H9 (cell line): ENCODE results near the gene FOLR2. TPM values are rescaled to one million over a fixed set of nuclear protein-coding genes. Genes with fewer than 3 reads are reported as not detected.

Experiments used
- DNase-seq: peaks from one replicate; pipeline ENCODE4 v3.0.0-alpha.2; 2017
- H2AFZ ChIP-seq: one replicate; pipeline ENCODE4 v1.6.1; 2013; ENCODE audit warnings: mild to moderate bottlenecking, low read length, control low read depth, moderate library complexity
- H2AK5ac ChIP-seq: 2 replicates; pipeline ENCODE4 v1.6.1; 2013; ENCODE audit warnings: low read length, control low read depth, mixed read lengths; ENCODE audit not compliant: insufficient read length
- H2BK120ac ChIP-seq: one replicate; pipeline ENCODE4 v1.6.1; 2013; ENCODE audit warnings: low read depth, mild to moderate bottlenecking, low read length, control low read depth, inconsistent platforms; ENCODE audit not compliant: poor library complexity, severe bottlenecking
- H2BK12ac ChIP-seq: 2 replicates; pipeline ENCODE4 v1.6.1; 2013; ENCODE audit warnings: low read length, control low read depth, mixed read lengths, low read depth; ENCODE audit not compliant: insufficient read length
- H2BK15ac ChIP-seq: 2 replicates; pipeline ENCODE4 v1.6.1; 2013; ENCODE audit warnings: low read depth, low read length, control low read depth
- H2BK20ac ChIP-seq: one replicate; pipeline ENCODE4 v1.6.1; 2013; ENCODE audit warnings: low read depth, mild to moderate bottlenecking, low read length, control low read depth, inconsistent platforms; ENCODE audit not compliant: poor library complexity, severe bottlenecking
- H2BK5ac ChIP-seq: 2 replicates; pipeline ENCODE4 v1.6.1; 2013; ENCODE audit warnings: low read length, control low read depth, mixed read lengths; ENCODE audit not compliant: insufficient read length
- H3K14ac ChIP-seq: 2 replicates; pipeline ENCODE4 v1.6.1; 2013; ENCODE audit warnings: low read length, control low read depth; ENCODE audit not compliant: insufficient read depth
- H3K18ac ChIP-seq: 2 replicates; pipeline ENCODE4 v1.6.1; 2013; ENCODE audit warnings: low read depth, mild to moderate bottlenecking, mixed read lengths, low read length, control low read depth; ENCODE audit not compliant: insufficient read length
- H3K23ac ChIP-seq: 2 replicates; pipeline ENCODE4 v1.6.1; 2013; ENCODE audit warnings: low read length, control low read depth, mixed read lengths, low read depth; ENCODE audit not compliant: insufficient read length
- H3K23me2 ChIP-seq: 2 replicates; pipeline ENCODE4 v1.6.1; 2013; ENCODE audit warnings: low read depth, mild to moderate bottlenecking, mixed read lengths, low read length, control low read depth; ENCODE audit not compliant: insufficient read length, poor library complexity, severe bottlenecking
- H3K27ac ChIP-seq: 2 replicates; pipeline ENCODE4 v1.5.1; 2013; ENCODE audit warnings: low read length, control low read depth, mixed read lengths, low read depth; ENCODE audit not compliant: insufficient read length
- H3K27me3 ChIP-seq: 2 replicates; pipeline ENCODE4 v1.6.1; 2013; ENCODE audit warnings: low read length, control low read depth, inconsistent platforms; ENCODE audit not compliant: insufficient read depth
- H3K4ac ChIP-seq: 2 replicates; pipeline ENCODE4 v1.6.1; 2013; ENCODE audit warnings: low read depth, mild to moderate bottlenecking, control low read depth, inconsistent platforms, low read length, moderate library complexity
- H3K4me1 ChIP-seq: 2 replicates; pipeline ENCODE4 v1.6.1; 2013; ENCODE audit warnings: low read length, control low read depth, inconsistent platforms; ENCODE audit not compliant: insufficient read depth
- H3K4me2 ChIP-seq: 2 replicates; pipeline ENCODE4 v1.6.1; 2013; ENCODE audit warnings: low read length, control low read depth, mixed read lengths; ENCODE audit not compliant: insufficient read length, insufficient read depth
- H3K56ac ChIP-seq: 2 replicates; pipeline ENCODE4 v1.6.1; 2013; ENCODE audit warnings: low read depth, mild to moderate bottlenecking, mixed read lengths, low read length, control low read depth; ENCODE audit not compliant: insufficient read length
- H3K79me1 ChIP-seq: 2 replicates; pipeline ENCODE4 v1.6.1; 2013; ENCODE audit warnings: low read depth, mild to moderate bottlenecking, moderate library complexity, low read length, control low read depth, inconsistent platforms; ENCODE audit not compliant: insufficient read depth, poor library complexity, severe bottlenecking
- H3K79me2 ChIP-seq: 2 replicates; pipeline ENCODE4 v1.6.1; 2013; ENCODE audit warnings: low read length, control low read depth, inconsistent platforms; ENCODE audit not compliant: insufficient read depth
- H3K9ac ChIP-seq: 2 replicates; pipeline ENCODE4 v1.6.1; 2013; ENCODE audit warnings: low read length, control low read depth, mixed read lengths; ENCODE audit not compliant: insufficient read length; ENCODE audit errors: extremely low read depth
- H3K9me3 ChIP-seq: one replicate; pipeline ENCODE4 v1.6.1; 2013; ENCODE audit warnings: low read depth, low read length, inconsistent platforms; ENCODE audit not compliant: control insufficient read depth
- H3T11ph ChIP-seq: one replicate; pipeline ENCODE4 v1.6.1; 2013; ENCODE audit warnings: mild to moderate bottlenecking, low read length, control low read depth, inconsistent platforms
- H4K20me1 ChIP-seq: one replicate; pipeline ENCODE4 v1.6.1; 2013; ENCODE audit not compliant: control insufficient read depth, insufficient read length, insufficient read depth
- H4K5ac ChIP-seq: 2 replicates; pipeline ENCODE4 v1.6.1; 2013; ENCODE audit warnings: low read depth, mild to moderate bottlenecking, mixed read lengths, low read length, control low read depth; ENCODE audit not compliant: insufficient read length
- H4K8ac ChIP-seq: replicated peaks from 2 replicates; pipeline ENCODE4 v1.6.1; 2013; ENCODE audit warnings: low read length, control low read depth, mixed read lengths, low read depth; ENCODE audit not compliant: insufficient read length
- H4K91ac ChIP-seq: 2 replicates; pipeline ENCODE4 v1.6.1; 2013; ENCODE audit warnings: low read depth, mild to moderate bottlenecking, moderate library complexity, mixed read lengths, low read length, control low read depth; ENCODE audit not compliant: insufficient read length
- H3K27ac Mint-ChIP-seq, 3 experiments: 2 replicates in 2 of 3; 3 replicates in 1 of 3; pipeline ENCODE4 v1.8.0; 2020 to 2021; ENCODE audit warnings: mixed read lengths in 3 of 3, mild to moderate bottlenecking in 1 of 3, moderate library complexity in 1 of 3
- H3K27me3 Mint-ChIP-seq: 2 replicates; pipeline ENCODE4 v1.8.0; 2021; ENCODE audit warnings: low read depth, mild to moderate bottlenecking, moderate library complexity, mixed read lengths
- H3K36me3 Mint-ChIP-seq, 3 experiments: 2 replicates in 2 of 3; 3 replicates in 1 of 3; pipeline ENCODE4 v1.8.0; 2020 to 2021; ENCODE audit warnings: low read depth in 3 of 3, mixed read lengths in 3 of 3; ENCODE audit not compliant: insufficient read depth in 1 of 3
- H3K4me1 Mint-ChIP-seq, 2 experiments: 2 replicates each; pipeline ENCODE4 v1.8.0; 2020; ENCODE audit warnings: mixed read lengths in 2 of 2
- H3K4me3 Mint-ChIP-seq, 2 experiments: 2 replicates in 1 of 2; 3 replicates in 1 of 2; pipeline ENCODE4 v1.8.0; 2020 to 2021; ENCODE audit warnings: mild to moderate bottlenecking in 2 of 2, mixed read lengths in 2 of 2, moderate library complexity in 1 of 2
- H3K9me3 Mint-ChIP-seq, 2 experiments: 2 replicates in 1 of 2; 3 replicates in 1 of 2; pipeline ENCODE4 v1.8.0; 2020; ENCODE audit warnings: mild to moderate bottlenecking in 2 of 2, mixed read lengths in 2 of 2, moderate library complexity in 1 of 2
- CTCF ChIP-seq: fragments of 200-600 bp; sonication (generic); conservative IDR thresholded peaks from 3 replicates; pipeline ENCODE4 v1.8.0; 2021; ENCODE audit warnings: antibody characterized with exemption, mild to moderate bottlenecking
- WGBS: extraction: QIAGEN DNeasy Blood & Tissue Kit; methylation state at CpG from one replicate; pipeline ENCODE4 v1.1.7; 2013; ENCODE audit warnings: missing lambda C conversion rate, low lambda C conversion rate, mixed read lengths; ENCODE audit not compliant: insufficient read length; ENCODE audit errors: extremely low coverage; 5-methylcytosine and 5-hydroxymethylcytosine counted together
- total RNA-seq: library from RNA; stranded (reverse); gene quantifications from 2 replicates; pipeline ENCODE4 v1.2.1, GENCODE V29; 2021

Gene FOLR2
- total RNA-seq, 1 experiment from 2014 or later = not detected

GRCh38 chr11:72241291-72241781, 24.7 kb downstream of the FOLR2 start:
- H2BK120ac ChIP-seq = no peak overlapping the region
- no peak overlapping the region for H2BK12ac ChIP-seq
- peaks cover 33 to 48% of the 10 kb centered on the region in 2 experiments for H3K4me1 Mint-ChIP-seq
- H3K27ac ChIP-seq = no peak overlapping the region
- H3K18ac ChIP-seq = no peak overlapping the region
- H3K27me3 Mint-ChIP-seq = peaks cover 42% of the 10 kb centered on the region
- peaks cover 2% of the 10 kb centered on the region for H4K20me1 ChIP-seq
- H4K8ac ChIP-seq = no peak overlapping the region
- no peak overlapping the region for H3K56ac ChIP-seq
- no peaks in the 10 kb centered on the region for H3K9me3 ChIP-seq
- H2AFZ ChIP-seq = no peak overlapping the region
- no peak overlapping the region for H3K14ac ChIP-seq
- H3T11ph ChIP-seq = no peak overlapping the region
- H3K4ac ChIP-seq = no peak overlapping the region
- H3K4me2 ChIP-seq = peak overlapping the region; percentile 51
- H3K9ac ChIP-seq = no peak overlapping the region
- peaks cover 65% of the 10 kb centered on the region for H3K27me3 ChIP-seq
- H3K9me3 Mint-ChIP-seq = peaks cover 0 to 6% of the 10 kb centered on the region in 2 experiments; a peak in 3 of 5 replicates
- no CpG with 5 or more reads among the region's 20 CpGs for WGBS
- no peak overlapping the region for H2AK5ac ChIP-seq
- no peaks in the 10 kb centered on the region for H3K79me1 ChIP-seq
- H3K23ac ChIP-seq = no peak overlapping the region
- DNase-seq = peak; percentile 39
- H2BK5ac ChIP-seq = no peak overlapping the region
- peaks cover 31% of the 10 kb centered on the region for H3K23me2 ChIP-seq
- H3K4me1 ChIP-seq = peaks cover 5% of the 10 kb centered on the region; the same call in 1 of the 2 replicates
- peak overlapping the region in 1 of 2 experiments; percentile 85; a peak in 3 of 5 replicates for H3K4me3 Mint-ChIP-seq
- H4K5ac ChIP-seq = no peak overlapping the region
- no peak overlapping the region for H2BK20ac ChIP-seq
- H3K79me2 ChIP-seq = no peaks in the 10 kb centered on the region
- TF ChIP-seq CTCF = no peak
- H4K91ac ChIP-seq = no peak overlapping the region
- peaks cover 5 to 19% (median 8%) of the 10 kb centered on the region in 3 experiments for H3K36me3 Mint-ChIP-seq
- H2BK15ac ChIP-seq = no peak overlapping the region
- no peak overlapping the region for H3K27ac Mint-ChIP-seq
